Trophoblast cell (in vitro differentiated cells and primary cell): ENCODE results near the gene ZDBF2. TPM values are rescaled to one million over a fixed set of nuclear protein-coding genes. Genes with fewer than 3 reads are reported as not detected.
A peak's percentile ranks its signal among the peaks of the same experiment; 100 is the strongest.
"Not testable (repeated sequence)": the region's sequence is repeated elsewhere in the genome, so short reads cannot be mapped to it uniquely, and the experiment has no call there.

Source experiments
- DNase-seq, 2 donors: peaks; one replicate each; pipeline ENCODE4 v3.0.0-alpha.2; 2016
- H2AFZ ChIP-seq: 2 replicates; pipeline ENCODE4 v1.6.1; 2013; ENCODE audit warnings: low read length, moderate library complexity, mild to moderate bottlenecking; ENCODE audit not compliant: insufficient read depth, poor library complexity
- H2AK5ac ChIP-seq: 2 replicates; pipeline ENCODE4 v1.6.1; 2013; ENCODE audit warnings: mild to moderate bottlenecking, low read length
- H2BK120ac ChIP-seq: 2 replicates; pipeline ENCODE4 v1.6.1; 2013; ENCODE audit warnings: low read length, mild to moderate bottlenecking, moderate library complexity; ENCODE audit not compliant: insufficient read depth, poor library complexity
- H2BK12ac ChIP-seq: 2 replicates; pipeline ENCODE4 v1.6.1; 2013; ENCODE audit warnings: mild to moderate bottlenecking, low read length, moderate library complexity
- H2BK5ac ChIP-seq: 2 replicates; pipeline ENCODE4 v1.6.1; 2013; ENCODE audit warnings: low read length, low read depth, moderate library complexity, mild to moderate bottlenecking; ENCODE audit not compliant: poor library complexity
- H3K14ac ChIP-seq: 2 replicates; pipeline ENCODE4 v1.6.1; 2013; ENCODE audit warnings: mild to moderate bottlenecking, low read length
- H3K18ac ChIP-seq: 2 replicates; pipeline ENCODE4 v1.6.1; 2013; ENCODE audit warnings: mild to moderate bottlenecking, low read length
- H3K23ac ChIP-seq: 2 replicates; pipeline ENCODE4 v1.6.1; 2013; ENCODE audit warnings: low read length
- H3K27ac ChIP-seq: 2 replicates; pipeline ENCODE4 v1.5.1; 2013; ENCODE audit warnings: low read depth, mild to moderate bottlenecking, inconsistent platforms, low read length, moderate library complexity
- H3K27me3 ChIP-seq: 2 replicates; pipeline ENCODE4 v1.6.1; 2013; ENCODE audit warnings: inconsistent platforms, mild to moderate bottlenecking, low read length, moderate library complexity; ENCODE audit not compliant: insufficient read depth
- H3K36me3 ChIP-seq, 2 experiments: 1 replicate in 1 of 2; 2 replicates in 1 of 2; pipeline ENCODE4 v1.6.1; 2013; ENCODE audit warnings: low read length in 2 of 2, mild to moderate bottlenecking in 2 of 2, moderate library complexity in 1 of 2; ENCODE audit not compliant: insufficient read depth in 2 of 2, control insufficient read depth in 1 of 2
- H3K4ac ChIP-seq: 2 replicates; pipeline ENCODE4 v1.6.1; 2013; ENCODE audit warnings: low read depth, mild to moderate bottlenecking, low read length, moderate library complexity
- H3K4me1 ChIP-seq, 2 experiments: 1 replicate in 1 of 2; 2 replicates in 1 of 2; pipeline ENCODE4 v1.6.1; 2013; ENCODE audit warnings: low read length in 2 of 2, mild to moderate bottlenecking in 2 of 2, moderate library complexity in 1 of 2; ENCODE audit not compliant: insufficient read depth in 2 of 2, control insufficient read depth in 1 of 2
- H3K4me2 ChIP-seq: 2 replicates; pipeline ENCODE4 v1.6.1; 2013; ENCODE audit warnings: inconsistent platforms, mild to moderate bottlenecking, low read length, moderate library complexity
- H3K4me3 ChIP-seq: 2 replicates; pipeline ENCODE4 v1.5.1; 2013; ENCODE audit warnings: mild to moderate bottlenecking, low read depth, low read length, inconsistent platforms
- H3K79me1 ChIP-seq: one replicate; pipeline ENCODE4 v1.6.1; 2013; ENCODE audit warnings: low read length
- H3K79me2 ChIP-seq: 2 replicates; pipeline ENCODE4 v1.6.1; 2013; ENCODE audit warnings: low read length, mild to moderate bottlenecking; ENCODE audit not compliant: control insufficient read depth, insufficient read depth, poor library complexity
- H3K9ac ChIP-seq: 2 replicates; pipeline ENCODE4 v1.6.1; 2013; ENCODE audit warnings: mild to moderate bottlenecking, low read length
- H3K9me3 ChIP-seq: 2 replicates; pipeline ENCODE4 v1.6.1; 2013; ENCODE audit warnings: low read depth, mild to moderate bottlenecking, control low read depth, inconsistent platforms, low read length; ENCODE audit not compliant: insufficient read depth
- H4K12ac ChIP-seq: 2 replicates; pipeline ENCODE4 v1.6.1; 2013; ENCODE audit warnings: low read depth, mild to moderate bottlenecking, low read length, moderate library complexity
- H4K8ac ChIP-seq: 2 replicates; pipeline ENCODE4 v1.6.1; 2013; ENCODE audit warnings: low read depth, mild to moderate bottlenecking, low read length, moderate library complexity
- H4K91ac ChIP-seq: one replicate; pipeline ENCODE4 v1.6.1; 2013; ENCODE audit warnings: low read depth, mild to moderate bottlenecking, low read length, moderate library complexity
- WGBS: extraction: QIAGEN DNeasy Blood & Tissue Kit; methylation state at CpG from one replicate; pipeline ENCODE4 v1.1.7; 2013; ENCODE audit warnings: missing lambda C conversion rate; ENCODE audit not compliant: insufficient read length, insufficient coverage; ENCODE audit errors: extremely low coverage; 5-methylcytosine and 5-hydroxymethylcytosine counted together
- polyA plus RNA-seq: library from polyadenylated mRNA; stranded (reverse); fragments of 200-250 nt; gene quantifications from 2 replicates; pipeline ENCODE4 v1.2.3, GENCODE V29; 2013

ZDBF2 gene
- polyA plus RNA-seq: 3.1 and 3.3 TPM in 2 replicates

DNA sequence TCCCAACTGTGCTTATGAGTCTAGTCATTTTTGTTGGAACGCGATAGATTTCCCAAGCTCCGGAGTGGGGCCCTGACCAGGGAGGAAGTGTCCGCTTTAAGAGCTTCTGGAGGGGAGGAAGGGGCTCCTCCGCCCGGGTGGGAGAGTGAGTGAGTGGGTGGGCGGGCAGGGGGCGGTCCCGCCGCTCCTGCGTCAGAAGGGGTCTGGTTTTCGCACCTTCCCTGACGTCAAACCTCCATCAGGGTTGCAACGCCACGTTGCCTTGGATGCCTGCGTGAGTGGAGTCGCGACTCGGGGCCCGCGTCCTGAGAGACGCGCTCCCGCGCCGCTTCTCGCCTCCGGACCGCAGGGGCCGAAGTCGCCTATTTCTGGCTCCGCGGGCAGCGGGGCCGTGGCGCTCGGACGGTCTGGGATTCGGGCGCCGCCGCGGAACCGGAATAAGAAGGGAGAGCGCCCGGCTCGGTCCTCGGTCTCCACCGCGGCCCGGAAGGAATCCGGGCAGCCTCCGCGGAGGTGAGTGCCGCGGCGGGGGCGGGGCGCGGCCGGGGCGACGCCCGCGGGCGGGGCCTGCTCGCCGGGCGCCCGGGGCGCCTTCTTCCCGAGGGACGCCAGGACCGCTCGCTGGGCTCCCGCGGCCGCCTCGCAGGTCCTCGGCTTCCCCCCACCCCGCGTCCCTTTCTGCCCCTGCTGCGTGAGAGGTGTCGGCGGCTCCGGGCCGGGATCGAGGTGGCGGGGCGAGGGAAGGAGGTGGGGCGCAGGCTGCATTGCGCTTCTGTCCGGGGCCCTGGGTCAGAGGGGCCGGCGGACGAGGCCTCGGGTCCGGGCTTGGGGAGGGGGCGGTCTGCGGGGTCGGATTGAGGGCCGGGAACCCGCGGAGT is at the start of gene ZDBF2:
Gene ZDBF2 (plus strand): TSS at position 230 of the 878 bp plus-strand sequence. CDS start 7,187 bp downstream, outside the sequence.
- Histone ChIP-seq H3K9me3 (no peaks in the 10 kb centered on the region), H2BK120ac (peak within 1 kb of the TSS; percentile 77), H3K79me1 (peaks cover 6% of the 10 kb centered on the region), H4K12ac (peak within 1 kb of the TSS; percentile 83), H2BK12ac (peak within 1 kb of the TSS; percentile 77), H3K18ac (peak within 1 kb of the TSS; percentile 97), H2BK5ac (peak within 1 kb of the TSS; percentile 77), H3K27ac (peak within 1 kb of the TSS; percentile 75), H3K4me1 (peaks cover 0 to 7% of the 10 kb centered on the region in 2 experiments), H2AFZ (peak within 1 kb of the TSS; percentile 97), H3K79me2 (peaks cover 8% of the 10 kb centered on the region), H3K9ac (peak within 1 kb of the TSS; percentile 65), H3K14ac (peak within 1 kb of the TSS; percentile 95), H3K27me3 (peaks cover 5% of the 10 kb centered on the region), H4K91ac (peak within 1 kb of the TSS; percentile 91), H3K23ac (no peak within 1 kb of the TSS), H3K36me3 (no peaks in the 10 kb centered on the region), H3K4me3 (peak within 1 kb of the TSS; percentile 93), H2AK5ac (peak within 1 kb of the TSS; percentile 69), H3K4ac (peak within 1 kb of the TSS; percentile 89), H4K8ac (peak within 1 kb of the TSS; percentile 91), H3K4me2 (peak within 1 kb of the TSS; percentile 78)
- WGBS: no CpG with 5 or more reads among the region's 104 CpGs
- peak; percentile 40 to 76 for DNase-seq

DNA sequence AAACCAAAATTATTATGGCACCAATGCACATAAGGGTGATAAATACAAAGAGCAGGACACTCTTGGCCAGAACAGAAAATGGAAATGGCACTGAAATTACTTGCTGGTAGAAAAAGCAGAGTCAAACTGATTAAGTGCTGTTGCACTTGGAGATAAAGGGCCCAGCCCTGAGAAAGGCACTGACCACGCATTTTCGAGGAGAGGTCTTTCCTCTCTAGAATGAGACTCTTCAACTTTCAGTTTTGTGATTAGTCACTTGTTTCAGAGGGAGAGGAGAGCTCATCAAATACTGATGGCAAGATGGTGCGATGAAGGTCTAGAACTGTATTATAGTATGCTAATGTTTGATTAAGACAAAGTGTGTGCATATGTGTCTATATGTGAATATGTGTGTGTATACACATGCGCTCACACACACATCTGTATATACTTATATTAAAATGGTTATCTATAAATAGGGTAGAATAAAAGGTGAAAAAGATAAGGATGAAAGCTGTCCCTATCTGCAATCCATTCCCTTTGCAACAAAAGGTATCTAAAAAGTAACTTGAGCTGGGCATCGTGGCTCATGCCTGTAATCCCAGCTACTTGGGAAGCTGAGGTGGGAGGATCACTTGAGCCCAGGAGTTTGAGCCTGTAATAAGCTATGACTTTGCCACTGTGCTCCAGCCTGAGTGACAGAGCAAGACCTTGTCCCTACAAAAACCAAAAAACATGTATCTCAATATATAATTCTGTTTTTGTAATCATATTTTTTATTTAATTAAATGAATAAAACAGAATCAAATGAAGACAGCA is 48.8 kb upstream of the ZDBF2 start:
- H3K9ac ChIP-seq: no peak overlapping the region
- H3K4me1 ChIP-seq: peaks cover 0 to 2% of the 10 kb centered on the region in 2 experiments
- H3K27ac ChIP-seq: no peak overlapping the region
- H2BK12ac ChIP-seq: no peak overlapping the region
- H3K79me1 ChIP-seq: no peaks in the 10 kb centered on the region
- H4K8ac ChIP-seq: no peak overlapping the region
- H2BK120ac ChIP-seq: no peak overlapping the region
- no peak overlapping the region for H3K14ac ChIP-seq
- H2AK5ac ChIP-seq: no peak overlapping the region
- no peaks in the 10 kb centered on the region for H3K9me3 ChIP-seq
- H3K36me3 ChIP-seq: no peaks in the 10 kb centered on the region
- no peaks in the 10 kb centered on the region for H3K79me2 ChIP-seq
- H3K27me3 ChIP-seq: no peaks in the 10 kb centered on the region
- H3K18ac ChIP-seq: no peak overlapping the region
- H4K91ac ChIP-seq: no peak overlapping the region
- no peak overlapping the region for H3K23ac ChIP-seq
- no peak overlapping the region for H3K4ac ChIP-seq
- no CpG with 5 or more reads among the region's 5 CpGs for WGBS
- DNase-seq: no peak
- no peak overlapping the region for H3K4me2 ChIP-seq
- H2BK5ac ChIP-seq: no peak overlapping the region
- no peak overlapping the region for H4K12ac ChIP-seq
- H2AFZ ChIP-seq: no peak overlapping the region
- H3K4me3 ChIP-seq: no peak overlapping the region

DNA sequence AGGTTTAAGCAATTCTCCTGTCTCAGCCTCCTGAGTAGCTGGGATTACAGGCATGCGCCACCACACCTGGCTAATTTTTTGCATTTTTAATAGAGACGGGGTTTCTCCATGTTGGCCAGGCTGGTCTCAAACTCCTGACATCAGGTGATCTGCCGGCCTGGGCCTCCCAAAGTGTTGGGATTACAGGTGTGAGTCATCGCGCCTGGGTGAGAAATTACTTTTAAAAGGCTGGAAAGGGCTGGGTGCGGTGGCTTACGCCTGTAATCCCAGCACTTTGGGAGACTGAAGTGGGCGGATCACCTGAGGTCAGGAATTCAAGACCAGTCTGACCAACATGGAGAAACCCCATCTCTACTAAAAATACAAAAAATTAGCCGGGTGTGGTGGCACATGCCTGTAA is 45.8 kb upstream of the ZDBF2 start:
- not testable (repeated sequence) for H3K9ac ChIP-seq, H3K14ac ChIP-seq, H3K36me3 ChIP-seq, H2BK5ac ChIP-seq, H2AK5ac ChIP-seq, H3K27ac ChIP-seq, H3K4me2 ChIP-seq, H2AFZ ChIP-seq, H3K18ac ChIP-seq, H2BK120ac ChIP-seq, H3K79me2 ChIP-seq, H3K23ac ChIP-seq, H2BK12ac ChIP-seq, H4K8ac ChIP-seq, H4K91ac ChIP-seq, H3K27me3 ChIP-seq, H3K4me1 ChIP-seq, H3K4ac ChIP-seq, H3K9me3 ChIP-seq, H3K79me1 ChIP-seq, H4K12ac ChIP-seq, H3K4me3 ChIP-seq
- peak; percentile 64 to 83 for DNase-seq
- WGBS: no CpG with 5 or more reads among the region's 9 CpGs

DNA sequence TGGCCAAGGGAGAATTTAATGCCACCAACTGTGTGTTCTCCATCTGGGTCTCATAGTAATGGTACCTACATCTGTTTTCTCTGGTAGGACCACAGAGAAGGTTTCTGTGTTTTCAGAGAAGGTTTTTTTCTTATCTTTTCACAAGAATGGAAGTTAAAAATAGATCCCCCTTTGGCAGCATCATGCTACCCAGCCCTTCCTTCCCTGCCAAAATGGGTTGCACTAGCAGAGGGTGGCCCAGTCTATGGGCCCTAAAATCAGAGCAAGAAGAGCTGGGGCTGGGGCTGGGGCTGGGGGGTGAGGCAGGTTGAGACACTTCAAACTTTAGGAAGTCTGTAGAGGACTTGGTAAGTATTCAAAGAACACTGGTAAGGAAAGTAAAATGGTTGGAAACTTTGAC is 44.8 kb upstream of the ZDBF2 start:
- no peak overlapping the region for H3K4me2 ChIP-seq
- H3K14ac ChIP-seq: no peak overlapping the region
- H3K23ac ChIP-seq: no peak overlapping the region
- H3K79me2 ChIP-seq: no peaks in the 10 kb centered on the region
- H2BK5ac ChIP-seq: no peak overlapping the region
- no peaks in the 10 kb centered on the region for H3K9me3 ChIP-seq
- H3K79me1 ChIP-seq: no peaks in the 10 kb centered on the region
- H3K9ac ChIP-seq: no peak overlapping the region
- H4K91ac ChIP-seq: no peak overlapping the region
- no peak overlapping the region for H4K8ac ChIP-seq
- no peak overlapping the region for H2BK120ac ChIP-seq
- H4K12ac ChIP-seq: no peak overlapping the region
- H3K18ac ChIP-seq: no peak overlapping the region
- no peak overlapping the region for H2AK5ac ChIP-seq
- no peaks in the 10 kb centered on the region for H3K36me3 ChIP-seq
- H2AFZ ChIP-seq: no peak overlapping the region
- H3K4ac ChIP-seq: no peak overlapping the region
- H3K4me3 ChIP-seq: no peak overlapping the region
- no peak overlapping the region for H3K27ac ChIP-seq
- DNase-seq: no peak
- H3K4me1 ChIP-seq: peaks cover 0 to 2% of the 10 kb centered on the region in 2 experiments
- H3K27me3 ChIP-seq: no peaks in the 10 kb centered on the region
- H2BK12ac ChIP-seq: no peak overlapping the region
